ENCODE measurements around the gene MSI2.

MSI2 gene

DNA sequence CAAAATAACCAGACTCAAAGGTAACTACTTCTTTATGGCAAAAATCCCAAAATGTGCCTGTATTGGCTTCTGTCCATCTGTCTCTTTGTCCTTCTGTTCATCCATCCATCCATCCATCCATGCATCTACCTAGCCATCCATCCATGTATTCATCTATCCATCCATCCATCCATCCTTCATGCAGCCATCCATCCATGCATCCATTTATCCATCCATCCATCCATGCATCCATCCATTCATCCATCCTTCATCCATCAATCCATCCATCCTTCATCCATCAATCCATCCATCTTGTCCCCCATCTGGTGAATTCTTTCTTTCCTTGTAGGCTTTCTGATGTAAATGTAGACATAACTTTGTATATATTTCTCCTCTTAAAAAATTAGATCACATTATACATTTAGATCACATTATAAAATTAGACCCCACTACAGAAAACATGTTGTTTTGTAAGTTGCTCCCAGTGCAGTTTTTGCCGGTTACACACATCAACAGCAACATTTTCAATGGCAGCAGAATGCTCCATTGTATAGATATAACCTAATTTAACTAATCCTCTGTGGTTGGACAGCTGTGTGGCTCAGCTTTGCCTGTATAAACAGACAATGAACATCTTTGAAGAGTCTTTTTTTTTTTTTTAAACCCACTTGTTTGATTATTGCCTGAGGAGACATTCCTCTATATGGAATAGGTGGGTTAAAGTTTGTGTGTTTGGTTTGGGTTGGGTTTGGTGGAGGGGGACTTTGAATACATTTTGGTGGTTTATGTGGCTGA is 72.0 kb downstream of the MSI2 start:
- Histone ChIP-seq H3K27me3 (ENCODE audit: control insufficient read depth, insufficient read depth, low read length) (no peaks in the 10 kb centered on the region), H3K4me1 (ENCODE audit: control insufficient read depth, insufficient read depth, low read length) (no peaks in the 10 kb centered on the region; the same call in 1 of the 2 replicates), H3K27ac (ENCODE audit: low read length) (no peak overlapping the region), H3K4me3 (ENCODE audit: low read length) (no peak overlapping the region), H3K36me3 (ENCODE audit: control insufficient read depth, insufficient read depth, low read length) (no peaks in the 10 kb centered on the region), H3K9me3 (ENCODE audit: control insufficient read depth, insufficient read depth, low read length) (no peaks in the 10 kb centered on the region)
- no CpG with 5 or more reads among the region's 1 CpG for WGBS (ENCODE audit: insufficient coverage, insufficient read length)
- DNase-seq (ENCODE audit: low read depth, low spot score): no peak

DNA sequence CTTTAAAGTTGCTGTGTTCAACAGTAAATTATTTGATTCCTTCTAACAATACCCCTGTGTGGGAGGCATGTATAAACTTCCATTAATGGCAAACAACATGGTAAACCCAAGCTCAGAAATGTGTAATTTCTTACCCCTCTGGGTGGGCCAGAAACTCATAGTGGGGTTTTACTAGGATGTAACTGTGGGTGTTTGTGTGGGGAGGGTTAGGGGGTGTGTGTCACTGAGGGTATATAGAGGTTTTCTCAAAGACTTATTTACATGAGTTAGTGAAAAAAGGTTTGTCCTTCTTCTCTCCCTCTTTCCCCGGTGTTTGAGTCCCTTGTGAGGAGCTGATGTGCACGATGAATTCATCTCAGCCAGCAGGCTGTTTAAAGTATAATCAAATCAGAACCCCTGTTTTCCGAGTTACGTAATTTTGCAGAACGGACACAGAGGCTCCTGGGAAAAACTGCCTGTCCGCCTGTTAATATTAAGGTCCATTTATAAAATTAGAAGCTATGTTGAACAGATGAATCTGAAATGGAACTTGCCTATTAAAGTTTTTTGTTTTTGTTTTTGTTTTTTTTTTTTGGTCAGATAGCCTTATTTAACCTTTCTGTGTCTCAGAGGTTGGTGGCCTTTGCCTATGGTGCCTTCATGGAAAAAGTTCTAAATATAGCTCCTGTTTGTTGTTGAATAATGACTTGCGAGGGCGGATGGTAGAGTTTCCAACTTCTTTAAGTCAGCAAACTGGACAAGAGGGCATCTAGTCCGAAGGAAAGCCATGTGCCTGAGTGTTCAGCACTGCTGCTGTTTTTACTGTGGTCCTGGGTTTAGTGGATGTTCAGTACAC is 73.3 kb downstream of the MSI2 start:
- Histone ChIP-seq H3K4me1 (ENCODE audit: control insufficient read depth, insufficient read depth, low read length) (no peaks in the 10 kb centered on the region; the same call in 1 of the 2 replicates), H3K27me3 (ENCODE audit: control insufficient read depth, insufficient read depth, low read length) (no peaks in the 10 kb centered on the region), H3K4me3 (ENCODE audit: low read length) (no peak overlapping the region), H3K36me3 (ENCODE audit: control insufficient read depth, insufficient read depth, low read length) (no peaks in the 10 kb centered on the region), H3K9me3 (ENCODE audit: control insufficient read depth, insufficient read depth, low read length) (no peaks in the 10 kb centered on the region), H3K27ac (ENCODE audit: low read length) (no peak overlapping the region)
- WGBS (ENCODE audit: insufficient coverage, insufficient read length): no CpG with 5 or more reads among the region's 9 CpGs
- no peak for DNase-seq (ENCODE audit: low read depth, low spot score)

GRCh38 chr17:57330587-57330986 is 74.3 kb downstream of the MSI2 start:
- H3K4me3 ChIP-seq (ENCODE audit: low read length): no peak overlapping the region
- H3K9me3 ChIP-seq (ENCODE audit: control insufficient read depth, insufficient read depth, low read length): no peaks in the 10 kb centered on the region
- H3K27ac ChIP-seq (ENCODE audit: low read length): no peak overlapping the region
- no CpG with 5 or more reads among the region's 6 CpGs for WGBS (ENCODE audit: insufficient coverage, insufficient read length)
- no peaks in the 10 kb centered on the region for H3K36me3 ChIP-seq (ENCODE audit: control insufficient read depth, insufficient read depth, low read length)
- no peaks in the 10 kb centered on the region; the same call in 1 of the 2 replicates for H3K4me1 ChIP-seq (ENCODE audit: control insufficient read depth, insufficient read depth, low read length)
- no peaks in the 10 kb centered on the region for H3K27me3 ChIP-seq (ENCODE audit: control insufficient read depth, insufficient read depth, low read length)
- DNase-seq (ENCODE audit: low read depth, low spot score): no peak

- Histone ChIP-seq H3K9me3 (ENCODE audit: control insufficient read depth, insufficient read depth, low read length) (no peaks in the 10 kb centered on the region), H3K4me3 (ENCODE audit: low read length) (no peak overlapping the region), H3K36me3 (ENCODE audit: control insufficient read depth, insufficient read depth, low read length) (no peaks in the 10 kb centered on the region), H3K27me3 (ENCODE audit: control insufficient read depth, insufficient read depth, low read length) (no peaks in the 10 kb centered on the region), H3K27ac (ENCODE audit: low read length) (no peak overlapping the region), H3K4me1 (ENCODE audit: control insufficient read depth, insufficient read depth, low read length) (no peaks in the 10 kb centered on the region; the same call in 1 of the 2 replicates)
- DNase-seq (ENCODE audit: low read depth, low spot score): no peak
- no CpG with 5 or more reads among the region's 9 CpGs for WGBS (ENCODE audit: insufficient coverage, insufficient read length)
These were observed 75.1 kb downstream of the MSI2 start for GRCh38 chr17:57331423-57331822.

GRCh38 chr17:57332501-57332900 is 76.2 kb downstream of the MSI2 start:
- H3K27ac ChIP-seq (ENCODE audit: low read length): no peak overlapping the region
- H3K9me3 ChIP-seq (ENCODE audit: control insufficient read depth, insufficient read depth, low read length): no peaks in the 10 kb centered on the region
- no CpG with 5 or more reads among the region's 5 CpGs for WGBS (ENCODE audit: insufficient coverage, insufficient read length)
- no peaks in the 10 kb centered on the region for H3K27me3 ChIP-seq (ENCODE audit: control insufficient read depth, insufficient read depth, low read length)
- H3K4me1 ChIP-seq (ENCODE audit: control insufficient read depth, insufficient read depth, low read length): no peaks in the 10 kb centered on the region; the same call in 1 of the 2 replicates
- H3K36me3 ChIP-seq (ENCODE audit: control insufficient read depth, insufficient read depth, low read length): no peaks in the 10 kb centered on the region
- no peak for DNase-seq (ENCODE audit: low read depth, low spot score)
- H3K4me3 ChIP-seq (ENCODE audit: low read length): no peak overlapping the region

DNA sequence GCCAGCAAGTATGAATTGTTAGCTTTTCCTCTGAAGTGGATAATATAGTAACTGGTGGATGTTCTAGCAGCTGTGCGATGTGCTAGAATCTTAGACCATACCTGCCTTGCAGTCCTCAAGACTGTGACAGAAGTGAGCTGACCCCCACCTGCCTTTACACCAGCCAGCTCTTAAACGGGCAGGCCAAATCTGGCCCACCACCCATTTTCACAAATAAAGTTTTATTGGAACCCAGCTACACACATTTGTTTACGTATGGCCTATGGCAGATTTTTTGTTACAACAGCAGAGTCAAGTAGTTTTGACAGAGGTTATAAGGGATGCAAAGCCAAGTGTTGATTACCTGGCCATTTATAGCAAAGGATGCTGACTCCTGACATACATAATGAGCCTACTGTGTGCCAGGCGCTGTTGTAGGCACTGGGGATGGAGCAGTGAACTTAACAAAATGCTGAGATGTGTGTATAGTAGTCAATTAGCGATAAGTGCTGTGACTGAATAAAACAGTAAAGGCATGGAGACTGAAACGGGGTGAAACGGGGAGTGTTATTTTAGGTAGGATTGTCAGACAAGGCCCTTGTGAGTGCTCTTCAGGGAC is 79.0 kb downstream of the MSI2 start:
- H3K27me3 ChIP-seq (ENCODE audit: control insufficient read depth, insufficient read depth, low read length): no peaks in the 10 kb centered on the region
- 100% methylated on average over 3 of the region's 7 CpGs for WGBS (ENCODE audit: insufficient coverage, insufficient read length)
- no peak overlapping the region for H3K4me3 ChIP-seq (ENCODE audit: low read length)
- no peaks in the 10 kb centered on the region for H3K36me3 ChIP-seq (ENCODE audit: control insufficient read depth, insufficient read depth, low read length)
- H3K9me3 ChIP-seq (ENCODE audit: control insufficient read depth, insufficient read depth, low read length): no peaks in the 10 kb centered on the region
- no peak overlapping the region for H3K27ac ChIP-seq (ENCODE audit: low read length)
- no peak for DNase-seq (ENCODE audit: low read depth, low spot score)
- H3K4me1 ChIP-seq (ENCODE audit: control insufficient read depth, insufficient read depth, low read length): peaks cover 1% of the 10 kb centered on the region; the same call in 1 of the 2 replicates

GRCh38 chr17:57337390-57337789 is 81.1 kb downstream of the MSI2 start:
- no peaks in the 10 kb centered on the region for H3K36me3 ChIP-seq (ENCODE audit: control insufficient read depth, insufficient read depth, low read length)
- DNase-seq (ENCODE audit: low read depth, low spot score): no peak
- no CpG with 5 or more reads among the region's 12 CpGs for WGBS (ENCODE audit: insufficient coverage, insufficient read length)
- no peaks in the 10 kb centered on the region for H3K9me3 ChIP-seq (ENCODE audit: control insufficient read depth, insufficient read depth, low read length)
- H3K27ac ChIP-seq (ENCODE audit: low read length): no peak overlapping the region
- no peaks in the 10 kb centered on the region for H3K27me3 ChIP-seq (ENCODE audit: control insufficient read depth, insufficient read depth, low read length)
- H3K4me1 ChIP-seq (ENCODE audit: control insufficient read depth, insufficient read depth, low read length): peaks cover 8% of the 10 kb centered on the region
- no peak overlapping the region for H3K4me3 ChIP-seq (ENCODE audit: low read length)

GRCh38 chr17:57338257-57338914 is 82.1 kb downstream of the MSI2 start:
- H3K27ac ChIP-seq (ENCODE audit: low read length): no peak overlapping the region
- no peak for DNase-seq (ENCODE audit: low read depth, low spot score)
- H3K9me3 ChIP-seq (ENCODE audit: control insufficient read depth, insufficient read depth, low read length): no peaks in the 10 kb centered on the region
- H3K4me1 ChIP-seq (ENCODE audit: control insufficient read depth, insufficient read depth, low read length): peaks cover 8% of the 10 kb centered on the region
- H3K27me3 ChIP-seq (ENCODE audit: control insufficient read depth, insufficient read depth, low read length): no peaks in the 10 kb centered on the region
- H3K4me3 ChIP-seq (ENCODE audit: low read length): no peak overlapping the region
- no CpG with 5 or more reads among the region's 13 CpGs for WGBS (ENCODE audit: insufficient coverage, insufficient read length)
- H3K36me3 ChIP-seq (ENCODE audit: control insufficient read depth, insufficient read depth, low read length): no peaks in the 10 kb centered on the region

DNA sequence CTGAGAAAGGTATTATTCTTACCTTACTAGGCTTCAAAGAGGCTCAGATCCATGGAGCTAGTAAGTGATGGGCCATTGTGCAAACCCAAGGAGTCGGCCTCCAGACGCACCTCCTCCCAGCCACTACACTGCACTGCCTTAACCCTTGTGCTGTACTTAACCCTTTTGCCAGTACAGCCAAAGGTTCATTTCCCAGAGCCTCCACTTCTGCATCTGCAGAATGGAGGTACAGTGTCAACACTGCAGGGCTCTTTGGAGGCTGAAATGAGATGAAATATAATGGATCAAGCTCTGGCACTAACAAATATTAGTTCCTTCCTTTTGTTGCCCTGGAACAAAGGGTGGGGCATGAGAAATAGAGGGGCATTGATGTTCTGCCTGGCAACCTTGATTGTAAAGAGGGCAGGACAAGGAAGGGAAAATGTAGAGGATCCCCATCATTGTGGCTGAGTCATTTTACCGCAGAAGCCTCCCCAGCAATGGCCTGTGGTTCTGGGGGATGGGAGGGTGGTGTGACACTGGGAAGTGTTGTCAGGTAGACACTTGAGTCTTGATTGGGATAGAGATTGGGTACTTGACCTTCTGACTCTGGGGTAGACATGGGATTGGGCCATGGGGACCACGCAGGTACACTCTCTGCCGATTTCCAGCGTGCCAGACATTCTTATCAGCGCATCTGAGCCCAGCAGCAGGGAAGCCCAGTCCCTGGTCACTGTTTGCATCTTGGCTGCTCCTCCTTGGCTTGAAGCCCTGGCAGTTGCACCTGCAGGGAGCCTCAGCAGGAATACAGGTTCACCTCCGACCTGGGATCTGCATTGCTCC is 84.0 kb downstream of the MSI2 start:
- Histone ChIP-seq H3K4me1 (ENCODE audit: control insufficient read depth, insufficient read depth, low read length) (peaks cover 8% of the 10 kb centered on the region), H3K27me3 (ENCODE audit: control insufficient read depth, insufficient read depth, low read length) (no peaks in the 10 kb centered on the region), H3K36me3 (ENCODE audit: control insufficient read depth, insufficient read depth, low read length) (no peaks in the 10 kb centered on the region), H3K27ac (ENCODE audit: low read length) (no peak overlapping the region), H3K4me3 (ENCODE audit: low read length) (no peak overlapping the region), H3K9me3 (ENCODE audit: control insufficient read depth, insufficient read depth, low read length) (no peaks in the 10 kb centered on the region)
- no CpG with 5 or more reads among the region's 8 CpGs for WGBS (ENCODE audit: insufficient coverage, insufficient read length)
- DNase-seq (ENCODE audit: low read depth, low spot score): no peak
